NCI-H1417 (cell line): ENCODE data around the gene ACO1.

Experiments
- DNase-seq, 3 experiments: peaks; one replicate each; lab custom pipeline; 2025; lab: John Stamatoyannopoulos, UW

ACO1 gene

GRCh38 chr9:32419921-32420320 lies 35.5 kb downstream of the ACO1 start:
- DNase-seq, result no peak

- DNase-seq, result no peak
Measured at GRCh38 chr9:32422237-32422806, 37.9 kb downstream of the ACO1 start.

GRCh38 chr9:32423371-32423770 lies 38.9 kb downstream of the ACO1 start:
- DNase-seq, result no peak

GRCh38 chr9:32424616-32425015 lies 40.2 kb downstream of the ACO1 start:
- DNase-seq, result peak in 1 of 3 experiments; percentile 17

GRCh38 chr9:32426278-32426939 lies 42.0 kb downstream of the ACO1 start:
- DNase-seq, result no peak

GRCh38 chr9:32427111-32427873 lies 42.8 kb downstream of the ACO1 start:
- DNase-seq, result no peak

- no peak for DNase-seq
Measured at GRCh38 chr9:32430720-32431119, 46.3 kb downstream of the ACO1 start.

GRCh38 chr9:32431196-32431595 lies 46.8 kb downstream of the ACO1 start:
- DNase-seq, result no peak

GRCh38 chr9:32431940-32432555 lies 47.6 kb downstream of the ACO1 start:
- DNase-seq, result peak in 2 of 3 experiments; percentile 2 to 27

GRCh38 chr9:32434892-32435291 lies 50.4 kb downstream of the ACO1 start:
- DNase-seq, result no peak

GRCh38 chr9:32441678-32442077 lies 57.2 kb downstream of the ACO1 start:
- DNase-seq, result no peak

GRCh38 chr9:32442433-32442832 lies 58.0 kb downstream of the ACO1 start:
- no peak for DNase-seq

GRCh38 chr9:32449969-32450368 lies 65.5 kb downstream of the ACO1 start:
- no peak for DNase-seq

- DNase-seq, result no peak
Measured at GRCh38 chr9:32454280-32454679, 69.8 kb downstream of the ACO1 start.

GRCh38 chr9:32455738-32456137 lies 71.3 kb downstream of the ACO1 start:
- DNase-seq, result no peak

- no peak for DNase-seq
Measured at GRCh38 chr9:32456564-32456963, 72.1 kb downstream of the ACO1 start.

- DNase-seq, result no peak
Measured at GRCh38 chr9:32463500-32464293, 79.3 kb downstream of the ACO1 start.

GRCh38 chr9:32468740-32469139 lies 84.3 kb downstream of the ACO1 start:
- DNase-seq, result no peak

GRCh38 chr9:32472344-32472743 lies 87.9 kb downstream of the ACO1 start:
- DNase-seq, result no peak

GRCh38 chr9:32483343-32483742 lies 98.9 kb downstream of the ACO1 start:
- DNase-seq, result no peak

- DNase-seq, result no peak
Measured at GRCh38 chr9:32486839-32487562, 102.6 kb downstream of the ACO1 start.
